ENCODE measurements around the gene HYAL3.

Gene HYAL3, protein sequence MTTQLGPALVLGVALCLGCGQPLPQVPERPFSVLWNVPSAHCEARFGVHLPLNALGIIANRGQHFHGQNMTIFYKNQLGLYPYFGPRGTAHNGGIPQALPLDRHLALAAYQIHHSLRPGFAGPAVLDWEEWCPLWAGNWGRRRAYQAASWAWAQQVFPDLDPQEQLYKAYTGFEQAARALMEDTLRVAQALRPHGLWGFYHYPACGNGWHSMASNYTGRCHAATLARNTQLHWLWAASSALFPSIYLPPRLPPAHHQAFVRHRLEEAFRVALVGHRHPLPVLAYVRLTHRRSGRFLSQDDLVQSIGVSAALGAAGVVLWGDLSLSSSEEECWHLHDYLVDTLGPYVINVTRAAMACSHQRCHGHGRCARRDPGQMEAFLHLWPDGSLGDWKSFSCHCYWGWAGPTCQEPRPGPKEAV

GRCh38 chr3:50298836-50299637 is at the start of gene HYAL3, which contains the start of gene NAA80:
HYAL3 (minus strand) TSS chr3:50299405; CDS start chr3:50295602, 3,803 bp downstream.
NAA80 (minus strand) TSS chr3:50299405; CDS start chr3:50297463, 1,942 bp downstream.
- DNase-seq (ENCODE audit: low read depth): peak; percentile 98

DNA sequence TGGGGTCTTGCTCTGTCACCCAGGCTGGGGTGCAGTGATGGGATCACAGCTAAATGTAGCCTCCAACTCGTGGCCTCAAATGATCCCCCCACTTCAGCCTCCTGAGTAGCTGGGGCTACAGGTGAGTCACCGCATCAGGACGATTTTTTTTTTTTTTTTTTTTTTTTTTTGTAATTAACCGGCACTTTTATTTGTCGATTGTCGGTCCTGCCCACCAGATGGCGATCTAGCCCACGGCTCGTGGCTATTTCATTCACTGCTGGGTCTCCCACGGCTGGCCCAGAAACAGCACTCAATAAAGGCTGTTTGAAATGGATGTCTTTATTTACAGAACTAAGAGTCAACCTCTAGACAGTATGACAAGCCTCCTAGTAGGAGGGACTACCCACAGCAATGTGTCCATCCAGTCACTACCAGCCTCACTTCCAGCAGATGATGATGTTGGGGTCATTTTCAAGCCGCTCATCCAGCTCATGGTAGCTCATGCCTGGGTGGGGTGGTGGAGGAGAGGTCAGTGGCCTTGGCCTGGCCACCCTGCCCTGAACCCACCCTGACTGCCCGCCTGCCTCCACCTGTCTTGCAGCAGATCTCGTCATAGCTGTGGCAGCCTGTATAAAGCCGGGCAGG is 48.1 kb upstream of the HYAL3 start:
- peak; percentile 50 for DNase-seq (ENCODE audit: low read depth)

DNA sequence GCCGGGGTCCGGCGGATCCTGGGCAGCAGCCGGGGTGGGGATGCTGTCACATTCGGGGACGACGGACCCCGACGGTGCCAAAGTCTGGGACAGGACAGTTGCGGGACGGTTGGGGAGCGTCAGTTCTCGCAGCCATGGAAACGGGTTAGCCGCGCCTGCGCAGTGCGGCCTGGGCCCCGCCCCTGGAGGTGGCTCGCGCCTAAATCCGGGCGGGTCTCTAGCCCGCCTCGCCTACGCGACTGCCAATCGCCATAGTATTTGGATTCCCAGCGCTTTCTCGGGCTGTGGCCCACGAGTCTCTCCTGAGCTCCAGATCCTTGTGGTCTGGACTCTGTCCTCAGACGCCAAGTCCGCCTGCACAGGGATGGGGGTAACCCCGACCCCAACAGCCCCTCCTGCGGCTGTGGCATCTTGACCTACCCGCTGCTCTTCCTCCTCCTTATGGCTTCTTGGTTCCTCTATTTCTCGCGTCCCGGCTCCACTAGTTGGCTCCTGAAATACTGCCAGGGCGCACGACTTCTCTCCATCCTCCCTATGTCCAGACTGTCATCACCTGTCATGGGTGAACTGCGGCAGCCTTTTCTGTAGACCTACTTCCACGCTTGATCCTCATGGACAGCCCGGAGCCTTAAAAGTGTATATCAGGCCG is 46.5 kb upstream of the HYAL3 start, which contains the start of gene ZMYND10:
Gene ZMYND10 (minus strand): TSS at position 147 of the 649 bp plus-strand sequence. CDS start 153 bp downstream, outside the sequence.
- DNase-seq (ENCODE audit: low read depth): peak; percentile 51

- DNase-seq (ENCODE audit: low read depth): no peak
Measured at GRCh38 chr3:50345008-50345407, 45.8 kb upstream of the HYAL3 start.

GRCh38 chr3:50342813-50343633 is 43.8 kb upstream of the HYAL3 start:
- no peak for DNase-seq (ENCODE audit: low read depth)

GRCh38 chr3:50341996-50342650 is 42.9 kb upstream of the HYAL3 start:
- DNase-seq (ENCODE audit: low read depth): no peak

- DNase-seq (ENCODE audit: low read depth): no peak
Measured at GRCh38 chr3:50341537-50341936, 42.3 kb upstream of the HYAL3 start.

- peak; percentile 38 for DNase-seq (ENCODE audit: low read depth)
Measured at GRCh38 chr3:50340448-50341329, 41.5 kb upstream of the HYAL3 start, which contains the start of gene RASSF1. RASSF1 (minus strand) TSS chr3:50340836; CDS start chr3:50340805, 31 bp downstream.

- DNase-seq (ENCODE audit: low read depth): no peak
Measured at GRCh38 chr3:50340147-50340447, 40.9 kb upstream of the HYAL3 start.

DNA sequence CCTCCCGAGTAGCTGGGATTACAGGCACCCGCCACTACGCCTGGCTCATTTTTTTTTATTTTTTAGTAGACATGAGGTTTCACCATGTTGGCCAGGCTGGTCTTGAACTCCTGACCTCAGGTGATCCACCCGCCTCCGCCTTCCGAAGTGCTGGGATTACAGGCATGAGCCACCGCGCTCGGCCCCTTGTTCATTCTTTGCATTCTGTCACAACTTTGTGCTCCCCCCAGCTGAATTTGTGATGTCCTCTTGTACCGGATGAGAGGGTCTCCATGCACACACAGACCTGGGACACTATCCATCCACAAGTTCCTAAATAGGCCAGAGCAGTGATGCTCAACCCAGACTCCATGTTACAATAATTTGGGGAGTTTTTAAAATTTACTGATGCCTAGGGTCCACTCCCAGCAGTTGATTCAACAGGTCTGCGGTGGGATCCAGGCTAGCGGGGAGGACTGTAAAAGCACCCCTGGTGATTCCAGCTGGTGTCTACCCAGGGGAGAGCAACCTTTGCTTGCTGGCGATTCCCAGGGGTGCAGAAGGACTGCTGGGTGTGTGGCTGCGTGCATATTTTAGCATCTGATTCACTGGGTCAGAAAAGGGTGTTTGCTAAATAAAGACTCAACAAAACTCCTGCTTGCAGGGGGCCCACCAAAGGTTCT is 40.4 kb upstream of the HYAL3 start:
- no peak for DNase-seq (ENCODE audit: low read depth)

DNA sequence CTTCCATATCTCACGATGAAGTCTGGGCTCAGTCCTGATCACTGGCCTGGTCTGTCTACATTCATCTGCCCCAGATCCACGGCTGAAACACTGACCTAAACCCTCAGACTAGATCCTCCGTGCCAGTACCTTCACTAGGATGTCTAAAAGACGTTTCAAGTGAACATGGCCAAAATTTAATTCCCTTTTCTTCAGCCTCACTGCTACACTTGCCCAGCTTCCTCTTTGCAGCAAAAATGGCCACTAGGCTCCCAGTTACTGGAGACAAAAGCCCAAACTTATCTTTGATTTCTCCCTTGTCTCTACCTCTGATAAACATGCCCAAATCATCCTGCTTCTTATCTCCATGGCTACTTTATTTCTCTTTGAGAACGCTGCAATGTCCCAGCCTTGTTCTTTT is 39.8 kb upstream of the HYAL3 start:
- DNase-seq (ENCODE audit: low read depth): no peak

- peak; percentile 94 for DNase-seq (ENCODE audit: low read depth)
Measured at GRCh38 chr3:50337175-50337861, 38.1 kb upstream of the HYAL3 start.

GRCh38 chr3:50336452-50337174 is 37.4 kb upstream of the HYAL3 start:
- no peak for DNase-seq (ENCODE audit: low read depth)

- DNase-seq (ENCODE audit: low read depth): no peak
Measured at GRCh38 chr3:50334339-50335075, 35.3 kb upstream of the HYAL3 start.

- no peak for DNase-seq (ENCODE audit: low read depth)
Measured at GRCh38 chr3:50333744-50334328, 34.6 kb upstream of the HYAL3 start.

DNA sequence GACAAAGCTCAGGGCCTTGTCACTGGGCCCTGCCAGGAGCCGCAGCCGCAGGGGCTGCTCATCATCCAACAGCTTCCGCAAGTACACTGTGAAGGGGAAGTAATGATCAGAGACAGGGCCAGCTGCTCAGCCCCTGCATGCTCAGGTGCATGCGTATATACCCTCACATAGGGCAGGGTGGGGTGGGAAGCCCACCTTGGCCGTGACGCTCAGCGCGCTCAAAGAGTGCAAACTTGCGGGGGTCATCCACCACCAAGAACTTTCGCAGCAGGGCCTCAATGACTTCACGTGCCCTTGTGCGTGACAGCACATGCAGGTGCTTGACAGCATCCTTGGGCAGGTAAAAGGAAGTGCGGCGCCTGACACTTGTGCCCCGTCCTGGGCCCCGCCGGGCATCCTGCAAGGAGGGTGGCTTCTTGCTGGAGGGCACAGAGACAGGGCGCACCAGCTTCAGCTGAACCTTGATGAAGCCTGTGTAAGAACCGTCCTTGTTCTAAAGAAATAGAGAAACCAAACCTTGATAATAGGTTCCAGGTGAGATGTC is 32.2 kb upstream of the HYAL3 start:
- DNase-seq (ENCODE audit: low read depth): no peak

Data from stimulated activated CD8-positive, alpha-beta memory T cell treated with anti-CD3 and anti-CD28 coated beads, Interleukin-7, amount 100 ng/mL, for 24 hours (primary cell).